HL-60 (cell line): Measurements from ENCODE around the gene MAML1.
A peak's percentile ranks its signal among the peaks of the same experiment; 100 is the strongest.

Experiments
- DNase-seq, 2 experiments: peaks; one replicate each; pipeline ENCODE4 v3.0.0-alpha.2; 2010 to 2020; ENCODE audit warnings: low read depth in 1 of 2, low spot score in 1 of 2
- H3K27ac ChIP-seq: fragments of 250-450 bp; sonication (Bioruptor Pico); replicated peaks from 2 replicates; pipeline ENCODE4 v1.5.1; 2020; ENCODE audit warnings: mild to moderate bottlenecking, moderate library complexity
- H3K27me3 ChIP-seq: fragments of 250-450 bp; sonication (Bioruptor Pico); 2 replicates; pipeline ENCODE4 v1.5.1; 2021; ENCODE audit warnings: mild to moderate bottlenecking, moderate library complexity; ENCODE audit not compliant: insufficient read depth, poor library complexity, severe bottlenecking
- H3K4me3 ChIP-seq: replicated peaks from 2 replicates; pipeline ENCODE4 v1.5.1; 2011; ENCODE audit warnings: mild to moderate bottlenecking, control low read depth, low read length; ENCODE audit not compliant: insufficient read depth
- GABPA ChIP-seq: IDR thresholded peaks from 2 replicates; pipeline ENCODE4 v1.6.1; 2012; ENCODE audit warnings: low read depth
- POLR2AphosphoS5 ChIP-seq: IDR thresholded peaks from 2 replicates; pipeline ENCODE4 v1.6.1; 2012; ENCODE audit warnings: low read depth
- SPI1 ChIP-seq: IDR thresholded peaks from 2 replicates; pipeline ENCODE4 v1.6.1; 2012; ENCODE audit warnings: low read depth, mild to moderate bottlenecking, borderline replicate concordance
- TF ChIP-seq, protein P1 (sequence below): IDR thresholded peaks from 2 replicates; pipeline ENCODE4 v1.6.1; 2012; ENCODE audit warnings: low read depth; ENCODE audit not compliant: insufficient replicate concordance
- TF ChIP-seq, protein P2 (sequence below): IDR thresholded peaks from one replicate; pipeline ENCODE4 v1.5.1; 2011; ENCODE audit warnings: low read length, control low read depth, inconsistent platforms; ENCODE audit not compliant: insufficient read depth

The MAML1 gene

DNA sequence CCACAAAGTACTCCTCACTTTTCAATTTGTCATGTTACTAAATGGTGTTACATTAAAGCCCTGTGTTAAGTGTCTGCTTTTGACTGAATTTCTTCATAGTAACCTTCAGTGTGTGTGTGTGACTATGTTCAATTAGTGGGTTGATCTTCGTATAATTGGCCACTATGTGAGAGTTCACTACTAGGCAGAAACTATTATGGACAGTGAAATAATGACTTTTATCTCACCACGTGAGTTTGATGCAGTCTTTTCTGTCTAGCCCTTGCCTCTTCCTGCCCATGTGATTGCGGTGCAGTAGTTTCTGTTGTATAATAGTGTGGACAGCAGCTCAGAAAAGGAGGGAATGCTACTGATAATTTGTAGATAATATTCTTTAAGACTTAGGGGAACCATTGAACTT lies 1.8 kb upstream of the MAML1 start:
- TF ChIP-seq, protein P1, sequence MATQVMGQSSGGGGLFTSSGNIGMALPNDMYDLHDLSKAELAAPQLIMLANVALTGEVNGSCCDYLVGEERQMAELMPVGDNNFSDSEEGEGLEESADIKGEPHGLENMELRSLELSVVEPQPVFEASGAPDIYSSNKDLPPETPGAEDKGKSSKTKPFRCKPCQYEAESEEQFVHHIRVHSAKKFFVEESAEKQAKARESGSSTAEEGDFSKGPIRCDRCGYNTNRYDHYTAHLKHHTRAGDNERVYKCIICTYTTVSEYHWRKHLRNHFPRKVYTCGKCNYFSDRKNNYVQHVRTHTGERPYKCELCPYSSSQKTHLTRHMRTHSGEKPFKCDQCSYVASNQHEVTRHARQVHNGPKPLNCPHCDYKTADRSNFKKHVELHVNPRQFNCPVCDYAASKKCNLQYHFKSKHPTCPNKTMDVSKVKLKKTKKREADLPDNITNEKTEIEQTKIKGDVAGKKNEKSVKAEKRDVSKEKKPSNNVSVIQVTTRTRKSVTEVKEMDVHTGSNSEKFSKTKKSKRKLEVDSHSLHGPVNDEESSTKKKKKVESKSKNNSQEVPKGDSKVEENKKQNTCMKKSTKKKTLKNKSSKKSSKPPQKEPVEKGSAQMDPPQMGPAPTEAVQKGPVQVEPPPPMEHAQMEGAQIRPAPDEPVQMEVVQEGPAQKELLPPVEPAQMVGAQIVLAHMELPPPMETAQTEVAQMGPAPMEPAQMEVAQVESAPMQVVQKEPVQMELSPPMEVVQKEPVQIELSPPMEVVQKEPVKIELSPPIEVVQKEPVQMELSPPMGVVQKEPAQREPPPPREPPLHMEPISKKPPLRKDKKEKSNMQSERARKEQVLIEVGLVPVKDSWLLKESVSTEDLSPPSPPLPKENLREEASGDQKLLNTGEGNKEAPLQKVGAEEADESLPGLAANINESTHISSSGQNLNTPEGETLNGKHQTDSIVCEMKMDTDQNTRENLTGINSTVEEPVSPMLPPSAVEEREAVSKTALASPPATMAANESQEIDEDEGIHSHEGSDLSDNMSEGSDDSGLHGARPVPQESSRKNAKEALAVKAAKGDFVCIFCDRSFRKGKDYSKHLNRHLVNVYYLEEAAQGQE = no peak
- TF ChIP-seq POLR2AphosphoS5 = peak; percentile 25
- Histone ChIP-seq H3K27me3 (no peaks in the 10 kb centered on the region), H3K4me3 (no peak overlapping the region), H3K27ac (peak overlapping the region; percentile 79)
- peak; percentile 29 to 62 for DNase-seq

DNA sequence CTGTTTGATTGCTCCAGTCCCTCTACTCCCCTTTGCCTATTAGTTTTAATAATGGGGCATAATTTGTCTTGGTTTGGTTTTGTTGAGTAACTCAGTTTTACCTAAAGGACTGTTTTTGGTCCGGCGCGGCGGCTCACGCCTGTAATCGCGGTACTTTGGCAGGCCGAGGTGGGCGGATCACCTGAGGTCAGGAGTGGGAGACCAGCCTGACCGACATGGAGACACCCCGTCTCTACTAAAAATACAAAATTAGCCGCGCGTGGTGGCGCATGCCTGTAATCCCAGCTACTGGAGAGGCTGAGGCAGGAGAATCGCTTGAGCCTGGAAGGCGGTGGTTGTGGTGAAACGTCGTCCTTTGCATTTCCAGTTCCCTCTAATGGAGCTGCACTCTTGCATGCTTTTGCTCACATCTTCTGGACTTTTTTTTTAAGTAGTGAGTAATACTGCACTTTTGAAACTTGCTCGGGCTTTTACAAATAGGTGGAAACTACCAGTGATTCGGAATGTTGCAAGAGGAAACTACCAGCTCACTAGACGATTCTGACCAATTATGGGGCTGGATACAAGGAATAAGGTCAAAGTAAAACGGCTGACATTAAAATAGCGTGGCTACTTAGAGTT lies 721 bp upstream of the MAML1 start:
- peak overlapping the region; percentile 79 for H3K27ac ChIP-seq
- peak; percentile 73 to 78 for DNase-seq
- peak overlapping the region; percentile 16 for H3K4me3 ChIP-seq
- no peaks in the 10 kb centered on the region for H3K27me3 ChIP-seq
- TF ChIP-seq, protein P2, sequence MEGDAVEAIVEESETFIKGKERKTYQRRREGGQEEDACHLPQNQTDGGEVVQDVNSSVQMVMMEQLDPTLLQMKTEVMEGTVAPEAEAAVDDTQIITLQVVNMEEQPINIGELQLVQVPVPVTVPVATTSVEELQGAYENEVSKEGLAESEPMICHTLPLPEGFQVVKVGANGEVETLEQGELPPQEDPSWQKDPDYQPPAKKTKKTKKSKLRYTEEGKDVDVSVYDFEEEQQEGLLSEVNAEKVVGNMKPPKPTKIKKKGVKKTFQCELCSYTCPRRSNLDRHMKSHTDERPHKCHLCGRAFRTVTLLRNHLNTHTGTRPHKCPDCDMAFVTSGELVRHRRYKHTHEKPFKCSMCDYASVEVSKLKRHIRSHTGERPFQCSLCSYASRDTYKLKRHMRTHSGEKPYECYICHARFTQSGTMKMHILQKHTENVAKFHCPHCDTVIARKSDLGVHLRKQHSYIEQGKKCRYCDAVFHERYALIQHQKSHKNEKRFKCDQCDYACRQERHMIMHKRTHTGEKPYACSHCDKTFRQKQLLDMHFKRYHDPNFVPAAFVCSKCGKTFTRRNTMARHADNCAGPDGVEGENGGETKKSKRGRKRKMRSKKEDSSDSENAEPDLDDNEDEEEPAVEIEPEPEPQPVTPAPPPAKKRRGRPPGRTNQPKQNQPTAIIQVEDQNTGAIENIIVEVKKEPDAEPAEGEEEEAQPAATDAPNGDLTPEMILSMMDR = no peak
- TF ChIP-seq POLR2AphosphoS5 (peak; percentile 68), SPI1 (no peak; the same call in 1 of the 2 replicates), GABPA (no peak)
- TF ChIP-seq, protein P1 = no peak

DNA sequence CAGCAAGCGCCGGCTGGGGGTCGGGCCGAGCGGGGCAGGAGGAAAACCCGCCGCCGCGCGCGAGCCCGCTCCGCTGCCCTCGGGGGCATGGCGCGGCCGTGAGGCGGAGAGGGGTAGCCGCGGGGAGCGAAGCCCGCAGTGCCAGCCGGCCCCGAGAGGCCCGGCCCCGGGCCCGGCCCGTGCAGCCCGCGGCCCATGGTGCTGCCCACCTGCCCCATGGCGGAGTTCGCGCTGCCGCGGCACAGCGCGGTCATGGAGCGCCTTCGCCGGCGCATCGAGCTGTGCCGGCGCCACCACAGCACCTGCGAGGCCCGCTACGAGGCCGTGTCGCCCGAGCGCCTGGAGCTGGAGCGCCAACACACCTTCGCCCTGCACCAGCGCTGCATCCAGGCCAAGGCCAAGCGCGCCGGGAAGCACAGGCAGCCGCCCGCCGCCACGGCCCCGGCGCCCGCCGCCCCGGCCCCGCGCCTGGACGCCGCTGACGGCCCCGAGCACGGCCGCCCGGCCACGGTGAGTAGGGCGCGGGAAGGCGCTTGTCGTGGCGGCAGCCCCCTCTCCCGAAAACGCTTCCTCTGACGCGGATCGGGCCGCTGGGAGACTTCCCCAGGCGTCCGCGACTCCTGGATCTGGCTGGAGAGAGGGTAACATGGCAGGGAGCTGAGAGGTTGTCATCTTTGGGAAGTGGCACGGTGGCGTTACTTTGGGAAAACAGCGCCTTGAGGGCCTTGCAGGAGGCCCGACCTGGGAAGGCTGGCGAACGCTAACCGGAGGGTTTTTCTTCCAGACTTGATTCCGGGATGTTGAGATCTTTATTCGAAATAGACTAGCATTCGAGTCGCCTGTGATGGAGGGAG lies 523 bp downstream of the MAML1 start:
- TF ChIP-seq, protein P2 = no peak
- TF ChIP-seq GABPA = no peak
- TF ChIP-seq POLR2AphosphoS5 = no peak
- peak in 1 of 2 experiments; percentile 25 for DNase-seq

DNA sequence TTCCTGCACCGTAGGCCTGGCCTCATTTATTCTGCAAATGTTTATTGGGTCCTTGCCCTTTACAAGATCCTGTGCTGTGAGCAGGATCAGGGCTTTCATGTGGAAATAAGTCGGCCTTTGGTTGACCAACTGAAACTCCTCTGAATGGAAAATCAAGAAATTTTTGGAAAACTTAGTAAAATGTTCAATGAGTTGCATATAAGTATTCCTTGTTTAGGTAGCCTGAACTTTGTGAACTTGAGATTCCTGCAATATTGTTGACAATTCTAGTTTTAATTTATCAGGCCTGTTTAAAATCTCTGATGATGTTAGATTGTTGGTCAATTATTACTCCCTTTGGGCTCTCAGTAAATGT lies 1.1 kb downstream of the MAML1 start:
- DNase-seq = no peak
- H3K4me3 ChIP-seq = peak overlapping the region; percentile 82
- TF ChIP-seq, protein P2 = no peak
- TF ChIP-seq GABPA = no peak
- no peak for TF ChIP-seq POLR2AphosphoS5
- TF ChIP-seq, protein P1 = no peak
- peak overlapping the region; percentile 79 for H3K27ac ChIP-seq
- H3K27me3 ChIP-seq = no peaks in the 10 kb centered on the region

More for the DNA sequence above, 523 bp downstream of the MAML1 start:
- Histone ChIP-seq H3K27ac (peak overlapping the region; percentile 79), H3K4me3 (peak overlapping the region; percentile 82), H3K27me3 (no peaks in the 10 kb centered on the region)
